ENCODE measurements around the gene SPG21.

SPG21 gene

DNA sequence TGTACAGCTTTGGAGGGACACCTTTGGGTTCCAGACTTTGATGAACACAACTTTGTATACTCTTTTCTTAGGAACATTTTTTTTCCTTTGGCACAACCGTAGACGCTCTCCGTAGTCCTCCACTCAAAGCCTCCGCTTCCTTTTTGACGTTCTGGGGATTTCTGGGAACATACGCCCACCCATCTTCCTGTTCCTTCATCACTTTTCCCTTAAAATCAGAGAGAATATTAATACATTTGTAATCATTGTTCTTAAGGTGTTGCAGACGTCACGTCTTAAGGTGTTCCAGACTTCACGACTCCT lies 405 bp upstream of the SPG21 start:
- DNase-seq, result no peak

- DNase-seq, result no peak
Observed at GRCh38 chr15:64987136-64987535, 2.6 kb downstream of the SPG21 start.

GRCh38 chr15:64985366-64986033 lies 4.2 kb downstream of the SPG21 start:
- DNase-seq, result no peak

GRCh38 chr15:64982472-64982871 lies 7.2 kb downstream of the SPG21 start:
- DNase-seq, result no peak

GRCh38 chr15:64981812-64982431 lies 7.8 kb downstream of the SPG21 start:
- no peak for DNase-seq

DNA sequence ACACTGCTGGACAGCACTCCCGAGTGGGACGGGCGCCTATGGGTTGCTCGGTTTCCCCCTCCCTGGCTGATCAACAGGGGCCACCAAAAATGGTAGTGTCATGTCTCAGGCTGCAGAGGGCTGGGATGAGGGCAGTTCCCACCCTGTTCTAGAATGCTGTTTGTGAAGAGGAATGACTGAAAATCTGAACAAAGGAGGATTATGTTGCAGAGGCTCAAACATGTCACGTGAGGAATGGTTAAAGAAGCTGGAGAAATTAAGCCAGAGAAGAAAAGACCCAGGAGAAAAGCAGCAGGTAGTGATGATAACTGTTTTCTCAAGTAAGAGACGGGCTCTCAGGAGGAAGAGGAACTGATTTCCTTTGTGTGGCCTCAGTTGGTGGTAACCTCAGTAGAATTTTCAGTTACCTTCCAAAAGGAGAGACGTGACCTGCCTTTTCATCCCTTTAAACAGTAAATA lies 10.4 kb downstream of the SPG21 start:
- no peak for DNase-seq

DNA sequence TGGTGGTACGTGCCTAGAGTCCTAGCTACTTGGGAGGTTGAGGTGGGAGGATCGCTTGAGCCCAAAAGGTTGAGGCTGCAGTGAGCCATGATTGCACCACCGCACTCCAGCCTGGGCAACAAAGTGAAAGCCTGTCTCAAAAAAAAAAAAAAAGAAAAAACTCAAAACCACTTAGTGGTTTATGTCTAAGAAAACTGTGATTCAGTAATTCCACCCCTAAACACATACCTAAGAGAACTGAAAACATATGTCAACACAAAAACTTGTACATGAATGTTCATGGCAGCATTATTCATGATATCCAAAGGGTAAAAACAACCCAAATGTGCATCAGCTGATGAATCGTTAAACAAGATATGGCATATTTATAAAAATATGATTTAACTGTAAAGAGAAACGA lies 14.3 kb downstream of the SPG21 start:
- no peak for DNase-seq

GRCh38 chr15:64970698-64971097 lies 19.0 kb downstream of the SPG21 start:
- no peak for DNase-seq

DNA sequence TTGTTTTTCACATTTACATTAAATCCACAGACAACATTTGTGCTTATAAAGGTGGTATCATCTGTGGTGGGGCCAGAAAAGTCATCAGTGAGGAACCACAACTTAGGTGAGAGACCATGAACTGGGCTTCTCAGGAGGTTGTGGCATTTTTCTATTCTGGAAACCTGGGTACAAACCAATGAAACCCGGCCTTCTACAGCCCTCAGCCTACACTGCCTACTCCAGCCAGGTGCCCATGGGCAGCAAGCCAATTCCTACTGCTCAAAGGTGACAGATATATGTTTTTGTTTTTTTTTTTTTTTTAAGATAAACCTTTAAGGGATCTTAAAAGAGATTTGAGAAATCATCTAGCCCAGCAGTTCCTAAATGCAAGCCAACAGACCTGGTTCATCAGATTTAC lies 20.3 kb downstream of the SPG21 start:
- no peak for DNase-seq

DNA sequence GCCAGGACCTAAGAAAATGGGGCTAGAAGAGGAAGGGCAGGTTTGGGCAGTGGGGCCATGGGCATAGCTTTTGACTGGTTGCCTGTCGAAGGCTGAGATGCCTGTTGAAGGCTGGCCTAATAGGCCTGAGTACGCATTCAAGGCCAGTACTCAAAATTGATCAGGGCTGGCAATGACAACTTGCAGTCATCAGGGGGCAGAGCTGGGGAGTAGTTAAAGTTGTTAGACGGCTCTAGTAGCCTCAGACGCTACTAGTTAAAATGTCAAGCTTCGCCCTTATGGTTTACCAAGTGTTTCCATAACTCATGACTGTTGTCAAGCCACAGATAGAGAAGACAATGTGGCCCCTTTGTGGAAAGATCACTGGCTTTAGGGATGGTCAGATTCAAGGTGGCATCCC lies 28.7 kb downstream of the SPG21 start:
- DNase-seq, result no peak

- DNase-seq, result no peak
Observed at GRCh38 chr15:64960153-64960552, 29.6 kb downstream of the SPG21 start.

DNA sequence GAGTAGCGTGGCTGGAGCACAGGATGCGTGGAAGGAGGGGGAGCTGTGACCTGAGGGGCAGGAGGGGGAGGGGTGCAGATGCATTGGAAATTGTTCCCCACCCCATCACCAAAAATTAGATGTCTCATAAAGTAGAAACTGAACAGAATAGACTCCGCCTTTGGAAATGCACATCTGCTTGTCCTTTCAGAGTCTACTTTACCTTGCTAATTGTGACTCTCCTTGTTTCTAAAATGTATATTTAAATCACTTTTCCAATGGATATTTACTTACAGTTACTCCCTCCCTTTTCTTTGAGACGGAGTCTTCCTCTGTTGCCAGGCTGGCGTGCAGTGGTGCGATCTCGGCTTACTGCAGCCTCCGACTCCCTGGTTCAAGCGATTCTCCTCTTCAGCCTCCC lies 30.6 kb downstream of the SPG21 start:
- DNase-seq, result no peak

- no peak for DNase-seq
Observed at GRCh38 chr15:64954395-64954794, 35.3 kb downstream of the SPG21 start.

DNA sequence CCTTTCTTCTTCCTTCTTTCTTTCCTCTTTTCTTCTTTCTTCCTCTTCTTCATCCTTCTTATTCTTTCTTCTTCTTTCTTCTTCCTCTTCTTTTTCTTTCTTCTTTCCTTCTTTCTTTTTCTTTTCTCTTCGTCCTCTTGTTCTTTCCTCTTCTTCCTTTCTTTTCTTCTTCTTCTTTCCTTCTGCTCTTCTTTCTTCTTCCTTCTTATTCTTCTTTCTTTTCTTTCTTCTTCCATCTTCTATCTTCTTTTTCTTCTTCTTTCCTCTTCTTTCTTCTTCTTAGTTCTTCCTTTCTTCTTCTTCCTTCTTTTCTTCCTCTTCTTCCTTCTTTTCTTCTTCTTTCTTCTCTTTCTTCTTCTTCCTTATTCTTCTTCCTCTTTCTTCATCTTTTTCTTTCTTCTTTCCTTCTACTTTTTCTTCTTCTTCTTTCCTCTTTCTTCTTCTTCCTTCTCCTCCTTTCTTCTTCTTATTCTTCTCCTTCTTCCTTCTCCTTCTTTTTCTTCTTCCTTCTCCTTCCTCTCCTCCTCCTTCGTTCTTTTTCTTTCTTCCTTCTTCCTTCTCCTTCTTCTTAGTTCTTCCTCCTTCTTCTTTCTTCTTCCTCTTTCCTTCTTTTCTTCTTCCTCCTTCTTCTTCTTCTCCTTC lies 37.8 kb downstream of the SPG21 start:
- no peak for DNase-seq

DNA sequence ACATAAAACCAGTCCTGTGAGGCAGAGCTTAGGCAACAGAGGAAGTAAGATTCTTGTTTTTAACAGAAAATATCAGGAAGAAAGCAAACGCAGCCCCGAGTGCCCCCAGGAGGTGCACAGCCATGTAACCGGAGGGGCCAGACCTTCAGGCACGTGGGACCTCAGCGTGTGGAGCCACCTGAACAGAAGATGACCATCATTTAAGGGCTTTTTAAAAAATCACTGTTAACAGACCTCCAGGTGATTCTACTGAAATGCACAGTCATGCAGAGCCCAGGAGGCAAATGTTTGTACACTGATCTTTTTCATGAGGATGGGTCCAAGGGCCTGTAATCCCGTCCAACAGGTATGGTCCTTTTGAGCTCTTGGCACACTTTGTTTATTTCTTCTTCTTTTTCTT lies 38.8 kb downstream of the SPG21 start:
- DNase-seq, result no peak

DNA sequence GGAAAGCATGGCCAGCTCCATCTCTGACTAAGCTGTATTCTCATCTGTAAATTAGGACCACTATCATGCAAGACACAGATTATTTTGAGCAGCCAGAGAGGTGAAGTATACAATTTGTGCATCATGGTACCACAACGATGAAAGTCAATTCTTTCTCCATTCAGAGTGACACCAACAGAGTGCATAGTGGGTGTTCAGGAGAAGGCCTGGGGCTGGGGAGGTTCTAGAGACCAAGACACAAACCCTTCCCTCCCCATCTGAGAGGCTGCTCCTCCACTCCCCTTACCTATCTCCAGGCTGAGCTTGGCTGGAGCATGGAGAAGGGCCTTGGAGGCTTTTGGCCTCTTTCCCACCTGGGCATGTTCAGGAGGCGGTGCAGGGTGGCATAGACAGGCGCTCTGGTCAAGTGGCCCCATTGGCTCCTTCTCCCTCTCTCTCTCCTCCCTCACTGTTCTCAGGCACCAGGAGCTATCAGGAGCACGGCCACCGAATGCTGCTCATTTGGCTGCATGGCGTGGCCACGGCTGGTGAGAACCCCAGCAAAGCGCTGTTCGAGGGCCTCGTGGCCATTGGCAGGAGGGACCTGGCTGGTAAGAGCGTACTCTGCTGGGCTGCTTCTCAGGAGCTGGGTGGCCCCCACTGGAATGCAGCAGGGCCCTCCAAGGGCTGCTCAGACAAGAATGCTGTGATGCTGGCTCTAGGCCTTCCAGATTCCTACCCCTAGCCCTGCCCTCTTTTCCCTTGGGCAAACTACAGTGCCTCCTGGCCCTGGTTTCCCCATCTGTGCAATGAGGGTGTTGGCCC lies 40.1 kb downstream of the SPG21 start:
- no peak for DNase-seq

DNA sequence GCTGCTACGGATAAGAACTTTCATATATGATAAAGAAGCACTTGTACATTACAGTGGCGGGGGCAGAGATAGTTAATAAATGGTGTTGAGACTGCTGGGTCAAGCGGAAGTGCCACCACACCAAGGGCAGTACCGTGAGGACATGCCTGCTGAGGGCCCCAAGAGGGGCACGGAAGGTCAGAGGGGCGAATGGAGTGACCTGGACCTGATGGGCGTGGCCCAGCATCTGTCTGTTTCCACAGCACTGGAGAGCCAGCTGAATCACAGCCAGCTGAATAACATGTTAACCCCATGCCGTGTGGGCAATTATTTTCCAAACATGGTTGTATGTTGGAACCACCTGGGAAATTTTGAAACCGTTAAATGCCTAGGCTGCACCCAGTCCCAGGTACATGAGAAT lies 40.8 kb downstream of the SPG21 start:
- no peak for DNase-seq

- DNase-seq, result no peak
Observed at GRCh38 chr15:64947211-64947610, 42.5 kb downstream of the SPG21 start.

DNA sequence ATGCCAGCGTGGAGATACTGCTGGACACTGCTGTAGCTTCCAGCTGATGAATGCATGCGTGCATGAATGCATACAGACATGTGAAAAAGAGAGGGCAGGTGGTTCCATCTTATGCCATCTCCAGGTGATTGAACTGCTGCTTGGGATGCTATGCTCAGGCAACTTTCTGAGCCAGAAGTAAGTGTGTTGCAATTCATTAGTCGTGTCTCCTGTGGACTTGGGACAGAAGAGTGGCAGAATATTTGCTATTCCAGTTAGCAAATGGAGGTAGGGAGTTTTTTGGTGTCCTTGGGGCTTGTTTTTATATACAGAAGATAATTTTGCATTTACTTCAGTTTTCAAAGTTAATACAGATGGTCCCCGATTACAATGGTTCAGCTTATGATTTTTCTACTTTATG lies 44.8 kb downstream of the SPG21 start:
- DNase-seq, result no peak

- DNase-seq, result no peak
Observed at GRCh38 chr15:64943512-64944225, 46.0 kb downstream of the SPG21 start.

DNA sequence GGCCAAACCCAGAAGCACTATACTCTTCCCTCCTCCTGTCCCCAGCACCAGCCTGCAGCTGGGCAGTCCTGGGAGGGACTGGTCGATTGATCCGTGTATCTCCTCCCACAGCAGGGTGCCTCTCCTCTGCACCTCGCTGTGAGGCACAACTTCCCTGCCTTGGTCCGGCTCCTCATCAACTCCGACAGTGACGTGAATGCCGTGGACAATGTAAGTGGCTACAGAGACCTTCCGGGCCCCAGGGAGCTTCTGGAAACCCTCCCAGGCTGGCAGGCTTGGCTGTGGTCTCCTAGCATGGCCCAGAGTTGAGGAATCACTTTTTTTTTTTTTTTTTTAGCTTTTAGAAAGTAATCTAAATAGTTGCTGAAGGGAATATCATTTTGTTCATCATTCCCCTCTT lies 47.4 kb downstream of the SPG21 start:
- DNase-seq, result no peak

DNA sequence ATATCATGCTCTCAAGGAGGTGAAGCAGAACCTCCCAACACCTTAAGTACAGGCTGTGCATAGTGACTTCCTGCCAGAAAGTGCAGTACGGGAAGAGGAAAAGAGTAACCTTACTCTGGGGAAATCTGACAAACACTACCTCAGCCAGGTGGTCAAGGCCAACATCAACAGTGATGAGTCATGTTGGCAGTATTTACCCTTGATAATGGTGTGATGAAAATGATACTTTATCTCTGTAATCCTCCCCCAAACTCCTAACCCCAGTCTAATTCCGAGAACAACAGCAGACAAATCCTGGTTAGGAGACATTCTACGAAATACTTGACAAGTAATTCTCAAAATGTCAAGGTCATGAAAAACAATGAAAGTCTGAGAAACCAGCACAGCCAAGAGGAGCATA lies 51.5 kb downstream of the SPG21 start:
- DNase-seq, result no peak

GRCh38 chr15:64934023-64934422 lies 55.7 kb downstream of the SPG21 start:
- DNase-seq, result no peak

Data from activated T-cell treated with anti-CD3 and anti-CD28 coated beads, Interleukin-2, amount 50 U/mL, for 48 hours (primary cell).